DND-41 (cell line): ENCODE data around the gene TAGAP.

Experiments used
- EZH2 ChIP-seq: IDR thresholded peaks from 3 replicates; pipeline ENCODE4 v1.6.1; 2012; ENCODE audit warnings: borderline replicate concordance, low read depth, mild to moderate bottlenecking, moderate library complexity, low read length, inconsistent platforms; ENCODE audit not compliant: severe bottlenecking
- TF ChIP-seq, protein P1 (sequence below): IDR thresholded peaks from 2 replicates; pipeline ENCODE4 v1.5.1; 2012; ENCODE audit warnings: borderline replicate concordance, low read length, moderate library complexity, mild to moderate bottlenecking; ENCODE audit not compliant: poor library complexity, severe bottlenecking; ENCODE audit errors: extremely low read depth

DNA sequence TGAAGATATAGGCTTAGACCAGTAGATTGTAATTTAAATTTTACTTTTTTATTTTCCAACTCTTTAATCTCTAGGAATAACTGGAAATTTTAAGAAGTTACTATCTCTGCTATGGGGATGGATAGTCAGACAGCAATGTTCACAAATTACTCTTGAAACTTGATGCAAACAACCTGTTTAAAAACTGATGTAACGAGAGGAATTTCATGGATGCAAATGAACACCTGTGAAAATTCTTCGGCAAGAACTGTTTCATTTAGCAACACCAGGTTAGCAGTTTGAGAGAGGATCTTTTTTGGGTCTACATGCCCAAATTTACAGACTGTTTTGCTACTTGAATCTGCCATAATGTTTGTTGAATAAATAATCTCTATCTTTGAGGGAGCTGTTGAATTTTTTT is 24.8 kb downstream of the TAGAP start:
- TF ChIP-seq, protein P1, sequence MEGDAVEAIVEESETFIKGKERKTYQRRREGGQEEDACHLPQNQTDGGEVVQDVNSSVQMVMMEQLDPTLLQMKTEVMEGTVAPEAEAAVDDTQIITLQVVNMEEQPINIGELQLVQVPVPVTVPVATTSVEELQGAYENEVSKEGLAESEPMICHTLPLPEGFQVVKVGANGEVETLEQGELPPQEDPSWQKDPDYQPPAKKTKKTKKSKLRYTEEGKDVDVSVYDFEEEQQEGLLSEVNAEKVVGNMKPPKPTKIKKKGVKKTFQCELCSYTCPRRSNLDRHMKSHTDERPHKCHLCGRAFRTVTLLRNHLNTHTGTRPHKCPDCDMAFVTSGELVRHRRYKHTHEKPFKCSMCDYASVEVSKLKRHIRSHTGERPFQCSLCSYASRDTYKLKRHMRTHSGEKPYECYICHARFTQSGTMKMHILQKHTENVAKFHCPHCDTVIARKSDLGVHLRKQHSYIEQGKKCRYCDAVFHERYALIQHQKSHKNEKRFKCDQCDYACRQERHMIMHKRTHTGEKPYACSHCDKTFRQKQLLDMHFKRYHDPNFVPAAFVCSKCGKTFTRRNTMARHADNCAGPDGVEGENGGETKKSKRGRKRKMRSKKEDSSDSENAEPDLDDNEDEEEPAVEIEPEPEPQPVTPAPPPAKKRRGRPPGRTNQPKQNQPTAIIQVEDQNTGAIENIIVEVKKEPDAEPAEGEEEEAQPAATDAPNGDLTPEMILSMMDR: no peak
- TF ChIP-seq EZH2: no peak
